Retinal pigment epithelial cell (primary cell): ENCODE results near the gene ACVR1B.

ENCODE experiments used
- DNase-seq: peaks from one replicate; pipeline ENCODE4 v3.0.0-alpha.2; 2010; ENCODE audit warnings: low read depth
- H3K4me3 ChIP-seq: 2 replicates; pipeline ENCODE4 v1.5.1; 2011; ENCODE audit warnings: mild to moderate bottlenecking, low read length, control low read depth, moderate library complexity
- CTCF ChIP-seq: conservative IDR thresholded peaks from 2 replicates; pipeline ENCODE4 v1.5.1; 2011; ENCODE audit warnings: low read depth, low read length, control low read depth, inconsistent platforms

ACVR1B gene

GRCh38 chr12:52035190-52035589 is 83.7 kb downstream of the ACVR1B start:
- H3K4me3 ChIP-seq = no peak overlapping the region
- no peak for DNase-seq
- no peak for TF ChIP-seq CTCF

GRCh38 chr12:52035926-52036325 is 84.4 kb downstream of the ACVR1B start:
- H3K4me3 ChIP-seq = no peak overlapping the region
- no peak for TF ChIP-seq CTCF
- no peak for DNase-seq

- peak overlapping the region; percentile 42 for H3K4me3 ChIP-seq
- no peak for DNase-seq
- no peak for TF ChIP-seq CTCF
Measured at GRCh38 chr12:52036587-52037171, 85.2 kb downstream of the ACVR1B start.

- TF ChIP-seq CTCF = peak; percentile 13
- no peak for DNase-seq
- peak overlapping the region; percentile 76 for H3K4me3 ChIP-seq
Measured at GRCh38 chr12:52037248-52037861, 85.9 kb downstream of the ACVR1B start.

- peak; percentile 69 for DNase-seq
- peak overlapping the region; percentile 32 for H3K4me3 ChIP-seq
- TF ChIP-seq CTCF = peak; percentile 2
Measured at GRCh38 chr12:52038447-52038846, 86.9 kb downstream of the ACVR1B start.

GRCh38 chr12:52041035-52041434 is 89.5 kb downstream of the ACVR1B start:
- DNase-seq = no peak
- no peak overlapping the region for H3K4me3 ChIP-seq
- TF ChIP-seq CTCF = no peak

GRCh38 chr12:52041695-52042123 is 90.2 kb downstream of the ACVR1B start:
- no peak overlapping the region for H3K4me3 ChIP-seq
- TF ChIP-seq CTCF = no peak
- DNase-seq = no peak
